GM23338 (cell line): Measurements from ENCODE around the gene PRSS8.

ENCODE experiments used
- CTCF ChIP-seq, 2 experiments: fragments of 200-600 bp in 1 of 2; sonication (generic) in 1 of 2; conservative IDR thresholded peaks; 2 replicates each; pipeline versions ENCODE4 v1.5.1 to v1.6.1; 2016 to 2017; ENCODE audit warnings: antibody characterized with exemption in 2 of 2, low read depth in 2 of 2, mild to moderate bottlenecking in 2 of 2, moderate library complexity in 1 of 2
- ETS1 ChIP-seq: IDR thresholded peaks from 2 replicates; pipeline ENCODE4 v1.6.1; 2016; ENCODE audit warnings: antibody characterized with exemption
- JUNB ChIP-seq: IDR thresholded peaks from one replicate; pipeline ENCODE4 v1.6.1; 2016; ENCODE audit warnings: antibody characterized with exemption; ENCODE audit not compliant: unreplicated experiment

- no peak for TF ChIP-seq CTCF (conservative IDR thresholded peaks at IDR 0.05; ENCODE audit: low read depth in 2 of 2)
- TF ChIP-seq JUNB, result no peak
- TF ChIP-seq ETS1, result no peak
Measured at GRCh38 chr16:31110106-31111034, 25.2 kb downstream of the PRSS8 start.
